ENCODE results near the gene ZNF668. TPM values are rescaled to one million over a fixed set of nuclear protein-coding genes. Genes with fewer than 3 reads are reported as not detected.
A peak's percentile ranks its signal among the peaks of the same experiment; 100 is the strongest.

ZNF668 gene
- total and polyA plus RNA-seq, 2 of the 13 experiments (the other 11 are each of a cell fraction or from before 2014, with no cell fraction given): 3.8 to 9.8 TPM

DNA sequence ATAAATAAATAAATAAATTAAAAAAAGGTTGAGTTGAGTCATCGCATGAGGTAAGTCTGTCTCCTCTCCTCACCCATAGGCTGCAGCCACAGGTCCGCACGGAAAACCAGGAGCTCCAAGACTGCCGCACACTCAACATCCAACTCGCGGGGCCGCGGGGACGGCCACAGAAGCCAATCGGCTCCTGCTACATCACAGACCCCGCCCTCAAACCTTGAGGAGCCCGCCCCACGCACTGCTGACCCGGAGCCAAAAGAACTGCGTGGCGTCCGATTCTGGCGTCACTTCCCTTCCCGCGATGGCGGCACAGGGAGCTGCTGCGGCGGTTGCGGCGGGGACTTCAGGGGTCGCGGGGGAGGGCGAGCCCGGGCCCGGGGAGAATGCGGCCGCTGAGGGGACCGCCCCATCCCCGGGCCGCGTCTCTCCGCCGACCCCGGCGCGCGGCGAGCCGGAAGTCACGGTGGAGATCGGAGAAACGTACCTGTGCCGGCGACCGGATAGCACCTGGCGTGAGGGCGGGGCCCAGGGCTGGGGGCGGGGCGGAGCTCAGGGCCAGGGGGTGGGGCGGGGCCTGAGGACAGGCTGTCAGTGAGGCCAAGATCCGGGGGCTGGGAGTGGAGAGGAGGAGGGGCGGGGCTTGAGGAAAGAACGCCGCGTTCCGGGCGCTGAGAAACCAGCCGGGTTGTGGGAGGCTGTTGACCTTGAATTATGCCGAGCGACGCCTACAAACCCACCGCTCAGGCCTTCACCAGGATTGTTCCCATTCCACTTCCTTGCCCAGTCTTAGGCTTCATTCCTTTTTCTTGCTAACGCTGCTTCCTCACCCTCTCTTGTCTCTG lies 43.6 kb upstream of the ZNF668 start, which contains the start of gene KAT8 (continued):
- TF ChIP-seq ZNF160 (CRISPR knock-in tag; IDR thresholded peaks at IDR 0.05) (no peak; the same call in 1 of the 2 replicates), MXD3 (CRISPR knock-in tag; IDR thresholded peaks at IDR 0.05) (peak; percentile 69), ZFY (CRISPR knock-in tag; IDR thresholded peaks at IDR 0.05) (peak; percentile 59), ZSCAN30 (CRISPR knock-in tag; IDR thresholded peaks at IDR 0.05) (no peak), ZC3H13 (CRISPR knock-in tag; IDR thresholded peaks at IDR 0.05) (peak; percentile 68), SIX1 (CRISPR knock-in tag; IDR thresholded peaks at IDR 0.05; ENCODE audit: borderline replicate concordance) (no peak), ZNF609 (CRISPR knock-in tag; IDR thresholded peaks at IDR 0.05; ENCODE audit: borderline replicate concordance) (peak; percentile 18; the same call in 1 of the 2 replicates), RFX3 (CRISPR knock-in tag; IDR thresholded peaks at IDR 0.05) (no peak), PTBP1 (IDR thresholded peaks at IDR 0.05; ENCODE audit: low read depth, low read length, poor library complexity, severe bottlenecking) (no peak), ZNF75D (CRISPR knock-in tag; IDR thresholded peaks at IDR 0.05; ENCODE audit: borderline replicate concordance) (no peak), ZNF235 (CRISPR knock-in tag; IDR thresholded peaks at IDR 0.05; ENCODE audit: borderline replicate concordance) (peak; percentile 73; the same call in 1 of the 2 replicates), FLYWCH1 (CRISPR knock-in tag; IDR thresholded peaks at IDR 0.05) (no peak), MTF1 (CRISPR knock-in tag; IDR thresholded peaks at IDR 0.05) (no peak), ZBTB7B (CRISPR knock-in tag; IDR thresholded peaks at IDR 0.05) (peak; percentile 9; the same call in 1 of the 2 replicates), ZNF691 (CRISPR knock-in tag; IDR thresholded peaks at IDR 0.05; ENCODE audit: borderline replicate concordance, low read depth) (no peak; the same call in 1 of the 2 replicates), SKIL (CRISPR knock-in tag; IDR thresholded peaks at IDR 0.05; ENCODE audit: borderline replicate concordance) (peak; percentile 65)
- TF ChIP-seq, protein P1, sequence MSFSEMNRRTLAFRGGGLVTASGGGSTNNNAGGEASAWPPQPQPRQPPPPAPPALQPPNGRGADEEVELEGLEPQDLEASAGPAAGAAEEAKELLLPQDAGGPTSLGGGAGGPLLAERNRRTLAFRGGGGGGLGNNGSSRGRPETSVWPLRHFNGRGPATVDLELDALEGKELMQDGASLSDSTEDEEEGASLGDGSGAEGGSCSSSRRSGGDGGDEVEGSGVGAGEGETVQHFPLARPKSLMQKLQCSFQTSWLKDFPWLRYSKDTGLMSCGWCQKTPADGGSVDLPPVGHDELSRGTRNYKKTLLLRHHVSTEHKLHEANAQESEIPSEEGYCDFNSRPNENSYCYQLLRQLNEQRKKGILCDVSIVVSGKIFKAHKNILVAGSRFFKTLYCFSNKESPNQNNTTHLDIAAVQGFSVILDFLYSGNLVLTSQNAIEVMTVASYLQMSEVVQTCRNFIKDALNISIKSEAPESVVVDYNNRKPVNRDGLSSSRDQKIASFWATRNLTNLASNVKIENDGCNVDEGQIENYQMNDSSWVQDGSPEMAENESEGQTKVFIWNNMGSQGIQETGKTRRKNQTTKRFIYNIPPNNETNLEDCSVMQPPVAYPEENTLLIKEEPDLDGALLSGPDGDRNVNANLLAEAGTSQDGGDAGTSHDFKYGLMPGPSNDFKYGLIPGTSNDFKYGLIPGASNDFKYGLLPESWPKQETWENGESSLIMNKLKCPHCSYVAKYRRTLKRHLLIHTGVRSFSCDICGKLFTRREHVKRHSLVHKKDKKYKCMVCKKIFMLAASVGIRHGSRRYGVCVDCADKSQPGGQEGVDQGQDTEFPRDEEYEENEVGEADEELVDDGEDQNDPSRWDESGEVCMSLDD (CRISPR knock-in tag; IDR thresholded peaks at IDR 0.05; ENCODE audit: borderline replicate concordance): no peak

All from HepG2 (cell line).